DMS53 treated with DMSO at 0.1 percent for 48 hours (cell line): ENCODE results near the gene GABPB2.

ENCODE experiments used
- DNase-seq: peaks from one replicate; lab custom pipeline; 2025; ENCODE audit not compliant: unreplicated experiment; lab: John Stamatoyannopoulos, UW

Gene GABPB2

DNA sequence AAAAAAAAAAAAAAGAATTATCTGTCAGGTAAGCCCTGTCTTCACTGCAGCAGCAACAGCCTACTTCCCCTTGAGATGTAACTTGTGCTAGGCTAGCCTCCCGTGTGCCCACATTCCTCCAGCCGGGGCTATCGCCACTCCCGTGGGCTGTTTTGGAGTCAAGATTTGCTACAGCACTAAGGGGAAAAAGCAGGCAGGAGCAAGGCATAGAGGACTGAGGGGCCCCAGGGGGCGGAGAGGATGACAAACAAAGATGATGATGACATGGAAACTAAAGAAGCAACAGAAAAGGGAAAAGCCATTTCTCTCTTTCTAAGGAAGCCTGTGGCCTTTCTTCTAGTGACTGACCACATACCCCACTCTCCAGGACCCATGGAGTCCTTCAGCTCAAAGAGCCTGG, 87.8 kb downstream of the GABPB2 start:
- DNase-seq, result no peak

DNA sequence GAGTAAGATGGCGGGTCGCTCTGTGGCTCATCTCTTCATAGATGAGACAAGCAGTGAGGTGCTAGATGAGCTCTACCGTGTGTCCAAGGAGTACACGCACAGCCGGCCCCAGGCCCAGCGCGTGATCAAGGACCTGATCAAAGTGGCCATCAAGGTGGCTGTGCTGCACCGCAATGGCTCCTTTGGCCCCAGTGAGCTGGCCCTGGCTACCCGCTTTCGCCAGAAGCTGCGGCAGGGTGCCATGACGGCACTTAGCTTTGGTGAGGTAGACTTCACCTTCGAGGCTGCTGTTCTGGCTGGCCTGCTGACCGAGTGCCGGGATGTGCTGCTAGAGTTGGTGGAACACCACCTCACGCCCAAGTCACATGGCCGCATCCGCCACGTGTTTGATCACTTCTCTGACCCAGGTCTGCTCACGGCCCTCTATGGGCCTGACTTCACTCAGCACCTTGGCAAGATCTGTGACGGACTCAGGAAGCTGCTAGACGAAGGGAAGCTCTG, 88.2 kb downstream of the GABPB2 start:
- DNase-seq, result no peak

DNA sequence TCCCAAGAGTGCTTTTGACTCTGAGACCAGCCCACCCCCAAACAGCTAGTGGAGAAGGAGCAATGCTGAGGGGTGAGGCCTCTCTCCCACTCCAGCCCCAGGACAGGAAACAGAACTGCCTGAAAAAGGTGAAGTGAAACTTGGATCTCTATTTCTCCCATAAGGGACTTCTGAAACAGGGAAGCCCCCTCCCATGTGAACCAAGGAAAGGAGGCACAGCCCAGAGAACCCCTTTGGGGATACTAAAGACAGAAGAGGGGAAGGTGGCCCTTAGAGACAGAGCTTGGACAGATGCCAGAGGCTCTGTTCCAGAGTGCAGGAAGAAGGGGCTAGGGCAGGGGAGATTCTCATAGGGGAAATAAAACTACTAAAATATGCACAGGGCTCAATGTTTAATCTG, 88.8 kb downstream of the GABPB2 start:
- no peak for DNase-seq

DNA sequence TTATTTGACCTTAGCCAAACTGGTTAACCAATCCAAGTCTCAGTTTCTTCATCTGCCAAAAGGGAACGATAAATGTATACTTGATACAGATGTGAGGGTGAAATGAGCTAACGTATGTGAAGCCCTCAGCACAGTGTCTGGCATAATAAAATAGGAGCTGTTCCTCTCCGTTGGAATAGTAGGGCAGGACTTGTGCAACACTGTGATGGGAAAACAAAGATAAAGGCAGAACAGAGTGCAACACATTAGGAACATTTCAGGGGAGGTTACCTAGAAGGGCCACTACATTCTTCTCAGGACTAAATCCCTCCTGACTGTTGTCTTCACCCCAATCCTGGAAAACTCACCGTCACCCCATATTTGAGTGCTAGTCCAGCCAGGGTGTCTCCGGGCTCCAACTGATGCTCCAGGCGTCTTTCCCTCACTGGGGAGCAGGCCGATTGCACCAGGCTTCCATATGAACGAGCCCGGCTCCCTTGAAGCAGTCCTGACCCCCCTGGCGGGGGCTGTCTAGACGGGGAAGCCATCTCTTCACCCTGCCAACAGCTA, 94.2 kb downstream of the GABPB2 start:
- no peak for DNase-seq

DNA sequence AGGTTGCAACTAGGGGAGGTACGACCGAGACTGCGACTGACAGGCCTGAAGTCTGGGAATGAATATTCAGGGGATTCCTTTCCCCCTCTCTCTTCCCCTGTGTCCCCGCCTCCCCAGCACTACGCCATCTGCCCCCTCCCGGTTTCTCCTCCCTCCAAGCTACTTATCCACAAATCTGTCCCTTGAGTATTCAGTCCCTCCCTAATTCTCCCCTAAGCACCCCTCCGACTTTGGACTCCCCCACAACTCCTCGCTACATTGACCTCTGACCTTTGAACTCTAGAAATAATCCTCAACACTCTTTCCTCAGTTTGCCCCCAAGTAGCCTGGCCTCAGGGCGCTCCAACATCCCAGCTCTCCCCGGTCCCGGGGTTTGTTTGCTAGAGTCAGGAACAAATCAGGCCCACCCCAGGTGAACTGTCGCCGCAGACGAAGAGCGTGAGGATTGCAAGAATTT, 94.7 kb downstream of the GABPB2 start:
- no peak for DNase-seq

DNA sequence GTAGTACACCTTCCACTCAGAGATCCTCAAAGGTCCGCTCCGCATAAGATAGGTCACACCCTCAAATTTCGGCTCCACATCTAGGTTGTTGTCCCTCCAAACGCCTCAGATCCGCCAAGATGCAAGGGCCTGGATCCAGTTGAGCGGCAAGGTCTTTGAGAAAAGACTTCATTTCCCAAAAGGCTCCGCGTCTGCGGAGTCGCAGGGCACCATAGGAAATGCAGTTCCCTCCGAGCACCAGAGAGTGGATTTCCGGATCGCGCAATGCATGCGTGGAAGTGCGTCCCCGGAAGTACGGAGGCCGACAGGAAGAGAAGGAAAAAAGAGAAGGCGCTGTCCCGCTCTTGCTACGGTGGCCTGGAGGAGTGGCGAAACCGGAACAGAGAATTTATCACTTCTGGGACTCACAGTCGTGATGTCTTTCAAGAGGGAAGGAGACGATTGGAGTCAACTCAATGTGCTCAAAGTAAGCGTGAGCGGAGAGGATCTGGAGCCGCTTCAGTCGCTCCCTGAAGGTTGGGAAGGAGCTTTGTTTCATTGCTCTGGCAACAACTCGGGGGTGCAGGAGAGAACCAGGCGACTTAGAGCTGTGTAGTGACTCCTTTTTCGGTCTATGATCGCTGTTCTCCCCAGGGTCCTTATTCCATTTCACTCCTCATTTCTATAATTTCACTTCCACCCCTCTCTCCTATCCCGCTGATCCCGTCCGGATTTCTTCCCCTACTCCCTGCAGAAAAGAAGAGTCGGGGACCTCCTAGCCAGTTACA, 95.4 kb downstream of the GABPB2 start, which contains the start of the genes LYSMD1 and SCNM1:
Gene LYSMD1 (minus strand): TSS at position 165 of the 767 bp plus-strand sequence. CDS start 644 bp downstream, outside the sequence.
Gene SCNM1 (plus strand): TSS at position 407 of the 767 bp plus-strand sequence. CDS start 9 bp downstream, at position 416.
- peak; percentile 93 for DNase-seq

DNA sequence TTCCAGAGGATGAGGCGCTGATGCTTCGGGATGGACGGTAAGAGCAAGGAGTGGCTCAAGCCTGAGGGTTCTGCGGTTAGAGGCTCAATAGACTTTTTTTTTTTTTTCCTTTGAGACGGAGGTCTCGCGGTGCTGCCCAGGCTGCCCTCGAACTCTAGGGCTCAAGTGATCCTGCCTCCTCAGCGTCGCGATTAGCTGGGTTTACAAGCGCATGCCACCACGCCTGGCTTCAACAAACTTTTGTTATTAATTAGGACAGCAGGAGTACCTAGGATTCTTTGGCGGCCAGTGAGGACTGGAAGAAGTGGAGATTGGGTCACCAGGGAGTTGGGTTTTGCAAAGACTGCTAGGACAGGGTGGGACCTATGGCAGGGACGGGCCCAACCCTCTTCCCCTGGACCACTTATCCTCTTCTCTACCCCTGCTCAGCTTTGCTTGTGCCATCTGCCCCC, 96.0 kb downstream of the GABPB2 start:
- DNase-seq, result no peak

DNA sequence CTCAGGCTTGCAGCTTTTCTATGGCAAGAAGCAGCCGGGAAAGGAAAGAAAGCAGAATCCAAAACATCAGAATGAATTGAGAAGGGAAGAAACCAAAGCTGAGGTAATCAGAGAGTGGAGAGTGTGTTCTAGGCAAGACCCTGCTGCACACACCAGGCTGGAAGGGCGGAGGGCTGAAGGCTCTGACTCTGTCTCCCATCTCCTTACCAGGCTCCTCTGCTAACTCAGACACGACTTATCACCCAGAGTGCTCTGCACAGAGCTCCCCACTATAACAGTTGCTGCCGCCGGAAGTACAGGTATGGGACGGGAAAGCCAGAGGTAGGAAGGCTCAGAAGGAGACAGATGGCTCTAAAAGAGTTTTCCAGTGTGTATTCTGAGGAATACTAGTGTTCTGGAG, 96.6 kb downstream of the GABPB2 start:
- DNase-seq, result no peak

DNA sequence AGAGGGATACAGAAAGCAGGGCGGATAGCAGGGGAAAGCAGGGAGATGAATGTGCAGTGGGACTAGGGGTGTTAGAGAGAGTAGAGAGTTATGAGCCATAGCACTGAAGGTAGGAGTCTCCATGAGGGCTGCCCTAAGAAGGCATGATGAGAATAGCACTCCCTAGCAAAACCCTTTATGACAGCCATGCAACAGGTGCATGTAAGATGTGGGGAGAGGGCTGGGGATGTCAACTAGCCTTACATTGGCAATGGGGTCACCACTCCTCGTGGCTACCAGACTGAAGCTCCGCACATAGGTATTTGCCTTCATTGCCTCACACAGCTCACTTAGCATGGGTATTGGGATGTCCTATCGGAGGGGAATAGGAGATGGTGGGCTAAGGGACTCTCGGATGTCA, 100.6 kb downstream of the GABPB2 start:
- no peak for DNase-seq
